ENCODE measurements around the gene SMAD2. TPM values are rescaled to one million over a fixed set of nuclear protein-coding genes. Genes with fewer than 3 reads are reported as not detected.
A peak's percentile ranks its signal among the peaks of the same experiment; 100 is the strongest.
"Not testable (repeated sequence)": the region's sequence is repeated elsewhere in the genome, so short reads cannot be mapped to it uniquely, and the experiment has no call there.

Gene SMAD2
- 17.7 and 40.1 TPM in 2 replicates for total RNA-seq

DNA sequence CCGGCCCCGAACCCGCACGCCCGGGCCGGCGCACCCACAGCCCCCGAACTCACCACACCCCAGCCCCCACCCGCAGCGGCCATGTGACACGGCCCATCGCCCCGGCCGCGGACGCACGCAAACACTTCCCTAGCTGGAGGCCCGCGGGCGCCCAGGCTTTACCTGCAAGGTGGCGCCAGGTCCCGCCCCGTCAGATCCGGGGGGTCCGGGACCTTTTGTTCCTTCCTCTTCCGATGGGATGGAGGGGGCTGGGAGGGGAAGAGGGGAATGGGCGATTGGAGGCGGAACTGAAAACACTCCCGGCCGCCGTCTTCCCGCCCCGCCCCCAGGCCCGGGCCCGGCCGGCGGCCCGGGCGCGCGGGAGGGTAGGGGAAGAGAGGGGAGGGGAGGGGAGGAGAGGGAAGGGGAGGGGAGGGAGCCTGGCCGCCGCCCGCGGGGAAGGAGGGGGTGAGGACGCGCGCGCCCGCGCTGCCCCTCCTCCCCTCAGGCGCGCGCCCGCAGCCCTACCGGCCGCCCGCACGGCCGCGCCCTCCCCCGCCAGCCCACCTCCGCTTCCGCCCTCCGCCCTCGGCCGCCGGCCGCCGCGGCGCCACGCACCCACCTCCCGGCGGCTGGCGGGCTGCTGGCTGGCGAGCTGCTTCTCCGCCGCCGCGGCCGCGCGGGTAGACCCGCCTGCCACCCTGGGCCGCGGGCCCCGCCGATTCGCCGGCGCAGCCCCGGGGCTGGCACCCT, at the start of gene SMAD2:
SMAD2 (minus strand) TSS at position 461 of the 732 bp plus-strand sequence. CDS start 33,903 bp downstream, outside the sequence.
- DNase-seq (ENCODE audit: low read depth in 2 of 2): peak; percentile 83 to 90

DNA sequence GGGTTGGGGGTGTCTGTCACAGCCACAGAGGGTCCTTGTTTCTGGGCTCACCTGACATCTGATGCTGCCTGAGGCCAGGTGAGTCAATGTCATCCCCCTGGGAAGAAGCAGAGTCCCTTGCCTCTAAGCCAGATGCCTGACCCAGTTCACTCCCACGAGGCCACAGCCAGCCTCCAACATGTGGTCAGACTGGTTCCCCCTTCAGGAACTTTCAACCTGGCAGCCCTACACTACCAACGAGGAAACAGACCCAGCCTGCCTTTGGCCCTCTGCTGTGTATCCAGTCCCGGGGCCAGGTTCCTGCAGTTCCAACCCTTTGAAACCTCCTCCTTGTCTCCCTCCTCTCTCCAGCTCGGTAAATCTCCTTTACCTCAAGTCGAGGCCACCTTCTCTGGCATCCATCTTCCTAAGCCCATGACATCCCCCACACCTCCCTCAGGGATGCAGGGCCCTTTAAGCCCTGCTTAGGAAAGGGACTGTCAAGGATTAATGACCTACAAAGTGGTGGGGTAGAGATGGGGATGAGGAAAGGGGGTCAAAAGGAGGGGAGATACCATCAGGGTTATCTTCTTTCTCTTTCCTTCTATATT, 49.2 kb upstream of the SMAD2 start:
- DNase-seq (ENCODE audit: low read depth in 2 of 2): no peak

GRCh38 chr18:47978603-47979002, 48.1 kb upstream of the SMAD2 start:
- DNase-seq (ENCODE audit: low read depth in 2 of 2): no peak

DNA sequence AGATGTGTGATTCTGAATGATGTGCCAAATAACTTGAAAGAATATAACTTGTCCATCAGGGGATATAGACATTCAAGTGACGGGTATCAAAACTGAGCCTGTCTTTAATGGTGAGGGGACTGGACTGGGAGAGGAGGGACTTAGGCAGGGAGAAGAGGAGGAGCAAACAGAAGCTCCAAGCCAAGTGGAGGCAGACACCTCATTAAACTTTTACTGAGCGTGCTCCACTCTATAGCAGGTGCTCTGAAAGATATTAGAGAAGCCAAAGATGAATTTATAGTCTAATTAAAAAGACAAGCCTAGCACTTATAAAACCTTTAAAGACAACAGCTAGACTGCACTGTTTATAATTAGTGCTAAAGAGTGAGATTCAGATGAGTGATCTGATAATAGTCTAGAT, 47.7 kb upstream of the SMAD2 start:
- DNase-seq (ENCODE audit: low read depth in 2 of 2): no peak

DNA sequence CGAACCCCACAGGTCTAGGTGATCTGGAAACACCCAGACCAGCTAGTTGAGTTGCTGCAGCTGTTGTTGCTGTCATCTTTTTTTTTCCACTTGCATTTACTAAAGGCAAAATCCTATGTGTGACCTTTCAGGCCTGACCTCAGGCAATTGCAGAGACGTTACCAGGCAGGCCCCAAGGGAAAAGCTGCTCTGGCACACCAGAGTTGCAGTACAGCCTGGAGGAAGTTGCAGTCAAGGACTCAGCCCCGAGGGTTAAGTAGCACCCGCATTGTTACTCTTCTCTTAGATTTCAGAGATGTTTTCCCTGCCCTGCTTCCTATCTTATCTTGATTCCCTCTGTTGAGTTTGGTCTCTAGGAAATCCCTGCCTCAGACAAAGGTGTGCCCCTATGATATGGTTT, 45.2 kb upstream of the SMAD2 start:
- no peak for DNase-seq (ENCODE audit: low read depth in 2 of 2)

DNA sequence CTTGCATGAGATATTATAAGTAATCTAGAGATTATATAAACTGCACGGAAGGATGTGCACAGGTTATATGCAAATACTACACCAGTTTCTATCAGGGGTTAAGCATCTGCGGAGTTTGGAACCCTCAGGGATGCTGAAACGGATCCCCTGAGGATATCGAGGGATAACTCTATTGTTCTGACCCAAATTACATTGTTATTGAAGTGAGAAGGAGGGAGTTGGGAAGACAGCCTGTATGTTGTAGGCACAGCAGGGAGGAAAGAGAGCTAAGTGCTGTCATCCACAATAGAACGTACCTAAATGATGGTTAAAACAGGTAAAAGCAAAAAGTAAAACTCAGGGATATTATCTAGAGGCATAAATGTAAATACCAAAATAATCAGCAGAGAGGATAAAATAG, 44.6 kb upstream of the SMAD2 start:
- no peak for DNase-seq (ENCODE audit: low read depth in 2 of 2)

DNA sequence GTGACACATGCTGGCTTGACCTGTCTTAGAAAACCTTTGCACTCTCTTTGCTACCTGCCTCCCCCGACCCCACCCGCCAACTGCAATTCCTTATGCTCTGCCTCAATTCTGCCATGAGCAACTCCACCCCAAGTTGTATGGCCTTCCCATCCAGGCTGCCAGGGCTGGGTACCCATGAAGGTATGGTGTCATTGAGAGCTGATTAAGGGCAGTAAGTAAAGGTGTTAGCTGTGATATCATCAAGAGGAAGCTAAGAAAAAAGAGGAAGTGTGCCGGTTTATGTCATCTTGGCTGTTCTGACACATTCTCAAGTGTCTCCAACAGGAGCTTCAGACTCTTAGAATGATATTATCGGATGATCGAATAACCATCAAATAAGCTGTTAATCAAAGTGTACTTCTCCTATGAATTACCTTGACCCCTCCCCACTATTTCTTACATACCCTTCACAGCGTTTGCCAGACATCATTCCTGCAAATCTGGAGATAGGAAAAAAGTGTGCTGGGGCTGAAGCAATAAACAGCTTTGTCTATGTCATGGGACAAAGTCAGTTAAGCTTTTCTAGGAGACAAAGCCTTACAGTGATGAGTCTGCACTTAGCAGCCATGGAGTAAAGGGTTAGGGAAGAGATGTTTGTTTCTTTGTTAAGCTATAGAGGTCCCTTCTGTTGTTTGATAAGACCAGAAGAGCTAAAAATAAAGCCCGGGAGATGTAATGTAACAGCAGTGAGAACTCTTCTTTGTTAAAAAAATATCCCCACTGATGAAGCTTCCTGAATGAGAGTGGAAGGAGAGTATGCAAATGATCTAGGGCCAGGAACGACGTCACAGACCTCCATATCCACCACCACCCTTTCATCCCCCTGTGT, 40.4 kb upstream of the SMAD2 start:
- DNase-seq (ENCODE audit: low read depth in 2 of 2): no peak

DNA sequence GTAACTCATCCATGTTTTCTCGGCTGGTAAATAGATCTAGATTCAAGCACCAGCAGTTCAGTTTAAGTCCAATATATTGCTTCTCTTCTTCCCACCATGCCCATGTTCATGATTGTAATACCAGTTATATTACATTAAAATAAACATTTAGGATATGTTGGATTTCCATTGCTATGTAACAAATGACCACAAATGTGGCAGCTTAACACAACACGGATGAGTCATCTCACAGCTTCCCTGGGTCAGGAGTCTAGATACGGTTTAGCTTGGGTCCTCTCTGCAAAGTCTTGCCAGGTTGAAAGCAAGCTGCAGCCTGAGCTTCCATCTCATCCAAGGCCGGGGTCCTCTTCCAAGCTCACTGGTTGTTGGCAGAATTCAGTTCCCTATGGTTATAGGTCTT, 39.4 kb upstream of the SMAD2 start:
- no peak for DNase-seq (ENCODE audit: low read depth in 2 of 2)

GRCh38 chr18:47968721-47969120, 38.3 kb upstream of the SMAD2 start:
- no peak for DNase-seq (ENCODE audit: low read depth in 2 of 2)

- DNase-seq (ENCODE audit: low read depth in 2 of 2): no peak
These were observed 37.7 kb upstream of the SMAD2 start for GRCh38 chr18:47968006-47968676.

GRCh38 chr18:47964053-47964452, 33.6 kb upstream of the SMAD2 start:
- DNase-seq (ENCODE audit: low read depth in 2 of 2): no peak

DNA sequence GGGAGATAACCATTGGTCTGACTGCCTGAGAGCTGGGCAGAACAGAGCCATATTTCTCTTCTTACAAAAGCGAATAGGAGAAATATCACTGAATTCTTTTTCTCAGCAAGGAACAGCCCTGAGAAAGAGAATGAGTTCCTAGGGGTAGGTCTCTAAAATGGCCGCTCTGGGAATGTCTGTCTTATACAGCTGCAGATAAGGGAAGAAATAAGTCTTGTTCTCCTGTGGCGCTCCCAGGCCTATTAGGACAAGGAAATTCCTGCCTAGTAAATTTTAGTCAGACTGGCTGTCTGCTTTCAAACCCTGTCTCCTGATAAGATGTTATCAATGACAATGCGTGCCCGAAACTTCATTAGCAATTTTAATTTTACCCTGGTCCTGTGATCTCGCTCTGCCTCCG, 30.5 kb upstream of the SMAD2 start:
- not testable (repeated sequence) for DNase-seq (ENCODE audit: low read depth in 2 of 2)

DNA sequence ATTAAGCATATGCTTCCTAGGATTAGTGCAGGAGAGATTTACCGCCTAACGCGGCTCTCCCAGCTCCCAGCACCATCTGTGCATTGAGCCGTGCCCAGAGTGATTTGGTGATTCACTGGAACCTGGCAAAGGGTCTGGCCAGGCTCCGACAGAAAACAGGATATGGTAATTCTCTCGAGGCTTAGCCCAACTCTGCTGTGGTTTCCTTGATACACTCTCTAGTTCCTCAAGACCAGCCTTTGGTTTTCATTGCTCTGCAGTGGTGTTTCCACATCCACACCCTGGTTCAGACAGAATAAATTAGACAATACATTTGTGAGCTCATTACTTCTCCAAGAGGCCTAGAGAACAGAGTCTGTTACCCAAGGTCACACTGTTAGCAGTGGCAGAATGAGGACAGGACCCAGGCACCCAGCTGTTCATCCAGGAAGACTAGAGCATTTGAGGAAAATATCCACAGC, 23.0 kb upstream of the SMAD2 start:
- peak; percentile 20 to 53 for DNase-seq (ENCODE audit: low read depth in 2 of 2)

DNA sequence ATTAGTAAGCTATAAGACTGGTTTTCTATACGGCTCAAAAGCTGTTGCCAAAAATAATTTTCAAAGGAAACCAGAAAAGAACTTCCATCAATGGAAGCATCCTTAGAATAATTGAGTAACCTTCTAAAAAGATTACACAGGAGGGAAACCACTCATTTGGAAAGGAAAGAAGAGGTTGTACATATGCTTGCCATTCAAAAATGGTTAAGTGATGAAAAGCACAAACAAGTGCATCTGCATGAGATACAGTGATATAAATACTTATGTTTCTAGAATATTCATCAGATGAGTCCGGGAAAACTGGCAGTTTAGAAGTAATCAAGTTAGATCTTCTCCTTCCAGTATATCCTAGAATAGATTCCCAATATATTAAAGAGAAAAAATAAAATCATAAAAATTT, 20.1 kb upstream of the SMAD2 start:
- DNase-seq (ENCODE audit: low read depth in 2 of 2): no peak

DNA sequence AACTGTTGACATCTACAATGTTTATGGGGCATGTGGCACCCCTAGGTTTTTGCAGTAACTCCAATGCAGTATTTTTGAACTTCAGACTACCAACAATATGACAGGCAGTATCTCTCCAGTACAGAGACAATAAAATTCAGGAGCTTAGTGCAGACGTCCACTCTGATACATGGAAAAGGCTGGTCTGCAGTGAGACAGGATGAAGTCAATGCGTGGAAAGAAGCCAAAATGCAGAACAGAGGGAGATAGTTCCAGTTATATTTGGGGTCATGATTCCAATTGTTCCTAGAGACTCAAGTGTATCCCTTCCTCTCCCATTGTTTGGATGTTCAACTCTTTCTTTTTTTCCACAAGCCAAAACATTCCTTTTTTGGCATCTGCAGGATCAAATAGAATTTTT, 18.7 kb upstream of the SMAD2 start:
- DNase-seq (ENCODE audit: low read depth in 2 of 2): peak; percentile 26 to 92

- DNase-seq (ENCODE audit: low read depth in 2 of 2): no peak
These were observed 16.4 kb upstream of the SMAD2 start for GRCh38 chr18:47946889-47947288.

DNA sequence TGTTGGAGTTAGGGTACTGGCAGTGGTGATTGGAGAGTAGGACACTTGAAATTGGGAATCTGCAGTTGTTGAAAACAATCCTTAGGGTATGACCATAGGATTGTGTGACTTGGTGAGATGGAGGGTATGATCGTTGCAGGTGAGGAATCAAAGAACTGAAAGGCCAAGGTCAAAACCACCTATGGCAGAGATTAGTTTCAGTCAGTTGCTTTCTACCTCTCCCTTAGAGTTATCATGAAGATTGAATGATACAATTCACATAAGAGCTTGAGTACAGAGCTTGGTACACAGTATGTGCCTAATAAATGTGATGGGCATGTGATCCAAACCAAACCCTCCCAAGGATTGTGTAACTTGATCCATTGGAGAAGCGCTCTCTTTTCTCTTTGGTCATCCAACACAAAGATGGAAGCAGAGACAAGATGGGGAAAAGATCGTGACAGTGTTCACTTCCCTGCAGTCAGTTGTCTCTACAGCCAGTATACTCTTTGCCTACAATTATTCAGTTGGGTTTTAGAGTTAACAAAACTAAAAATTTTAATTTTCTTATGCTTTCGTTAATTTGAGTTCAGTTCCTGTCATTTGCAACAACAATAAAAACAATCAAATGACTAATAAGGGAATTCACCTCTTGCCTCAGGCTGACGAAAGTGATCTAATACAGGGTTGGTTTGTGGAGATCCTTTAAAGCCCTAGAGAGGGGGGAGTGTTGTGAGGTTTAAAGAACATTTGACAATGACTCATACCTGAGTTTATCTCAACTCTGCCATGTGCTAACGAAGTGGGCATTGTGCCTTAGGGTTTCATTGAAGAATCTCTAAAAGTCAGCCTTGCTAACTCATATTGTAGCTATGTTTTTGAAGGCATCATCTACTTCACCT, 14.8 kb upstream of the SMAD2 start:
- peak in 1 of 2 donors; percentile 58 for DNase-seq (ENCODE audit: low read depth in 2 of 2)

DNA sequence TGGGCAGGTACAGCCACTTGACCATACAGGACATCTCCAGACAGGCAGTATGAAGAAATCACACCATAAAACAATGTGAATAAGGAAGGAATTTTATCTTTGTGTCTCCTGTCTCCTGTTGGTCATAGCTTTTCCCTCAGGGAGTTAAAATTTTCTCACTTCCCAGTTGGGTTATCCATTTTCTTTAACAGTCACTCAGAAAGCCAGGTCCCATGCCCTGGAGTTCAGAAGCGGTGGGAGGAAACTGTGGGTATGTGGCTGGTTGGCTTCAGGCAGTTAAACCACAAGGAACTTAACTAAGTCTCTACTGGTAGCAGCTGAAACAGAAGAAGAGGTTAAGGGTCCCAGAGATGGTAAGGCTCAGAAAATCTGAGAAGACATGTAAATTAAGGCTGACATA, 6.5 kb upstream of the SMAD2 start:
- DNase-seq (ENCODE audit: low read depth in 2 of 2): no peak

- DNase-seq (ENCODE audit: low read depth in 2 of 2): no peak
These were observed 5.0 kb upstream of the SMAD2 start for GRCh38 chr18:47935321-47936055.

GRCh38 chr18:47932603-47933002, 2.1 kb upstream of the SMAD2 start:
- no peak for DNase-seq (ENCODE audit: low read depth in 2 of 2)
